Fibroblast of skin of left biceps (primary cell): ENCODE results near the gene C11orf21.

Source experiments
- DNase-seq, 2 experiments: peaks; one replicate each; pipeline ENCODE4 v3.0.0-alpha.2; 2013; ENCODE audit warnings: low read depth in 2 of 2

The C11orf21 gene

GRCh38 chr11:2308713-2309112 is 7.0 kb upstream of the C11orf21 start:
- no peak for DNase-seq

- DNase-seq: no peak
These were observed 6.0 kb upstream of the C11orf21 start for GRCh38 chr11:2307501-2308331.

- no peak for DNase-seq
These were observed 5.3 kb upstream of the C11orf21 start for GRCh38 chr11:2306877-2307500.

DNA sequence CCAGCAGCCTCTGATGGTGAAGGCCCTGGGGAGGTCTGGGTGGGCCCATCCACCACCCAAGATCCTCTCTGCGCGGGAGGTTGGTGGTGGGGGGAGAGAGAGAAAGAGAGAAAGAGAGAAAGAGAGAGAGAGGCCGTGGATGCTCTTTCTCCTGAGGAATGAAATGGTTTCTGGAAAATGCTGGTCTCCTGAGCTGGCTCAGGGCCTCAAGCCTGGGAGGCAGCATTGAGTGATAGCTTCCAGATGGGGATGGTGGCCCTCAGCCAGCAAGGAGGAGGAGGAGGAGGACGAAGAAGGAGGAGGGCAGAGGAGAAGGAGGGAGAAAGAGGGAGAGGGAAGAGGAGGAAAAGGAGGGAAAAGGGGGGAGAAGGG is 4.7 kb upstream of the C11orf21 start:
- peak; percentile 92 to 93 for DNase-seq

- DNase-seq: peak; percentile 25 to 33
These were observed 4.2 kb upstream of the C11orf21 start for GRCh38 chr11:2305788-2306451.

- DNase-seq: peak in 1 of 2 experiments; percentile 22
These were observed 3.5 kb upstream of the C11orf21 start for GRCh38 chr11:2305140-2305778.

DNA sequence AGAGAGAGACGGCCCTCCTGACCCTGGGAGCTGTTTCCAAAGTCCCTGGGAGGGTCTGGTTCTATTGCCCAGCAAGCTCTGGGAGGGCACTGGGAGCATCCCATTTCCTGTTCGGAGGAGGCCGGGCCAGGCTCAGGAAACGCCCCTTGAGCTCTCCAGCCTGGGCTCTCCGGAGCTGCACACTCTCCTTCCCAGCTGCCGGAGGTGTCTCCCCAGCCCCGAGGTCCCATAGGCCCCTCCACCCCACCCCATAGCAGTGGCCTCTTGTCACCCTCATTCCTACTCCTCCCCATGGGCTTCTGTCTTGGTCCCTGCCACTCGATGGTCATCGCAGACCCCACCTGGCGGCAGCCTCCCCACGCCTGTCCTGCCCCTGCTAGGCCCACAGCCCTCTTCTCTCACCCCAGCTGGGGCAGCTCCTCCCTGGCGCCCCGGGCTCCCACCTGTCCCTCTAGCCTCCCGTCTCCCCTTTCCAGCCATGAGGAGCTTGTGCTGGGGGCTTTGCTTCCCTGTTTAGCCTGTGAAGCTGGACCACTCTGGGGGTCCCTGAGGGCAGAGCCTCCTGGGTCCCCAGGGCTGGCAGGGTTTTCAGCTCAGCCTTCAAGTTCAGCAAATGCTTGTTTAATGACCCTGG is 2.9 kb upstream of the C11orf21 start:
- DNase-seq: no peak

- DNase-seq: no peak
These were observed 2.1 kb upstream of the C11orf21 start for GRCh38 chr11:2303627-2304505.

GRCh38 chr11:2302896-2303626 is 1.3 kb upstream of the C11orf21 start:
- no peak for DNase-seq

- no peak for DNase-seq
These were observed 683 bp upstream of the C11orf21 start for GRCh38 chr11:2302306-2302895.

DNA sequence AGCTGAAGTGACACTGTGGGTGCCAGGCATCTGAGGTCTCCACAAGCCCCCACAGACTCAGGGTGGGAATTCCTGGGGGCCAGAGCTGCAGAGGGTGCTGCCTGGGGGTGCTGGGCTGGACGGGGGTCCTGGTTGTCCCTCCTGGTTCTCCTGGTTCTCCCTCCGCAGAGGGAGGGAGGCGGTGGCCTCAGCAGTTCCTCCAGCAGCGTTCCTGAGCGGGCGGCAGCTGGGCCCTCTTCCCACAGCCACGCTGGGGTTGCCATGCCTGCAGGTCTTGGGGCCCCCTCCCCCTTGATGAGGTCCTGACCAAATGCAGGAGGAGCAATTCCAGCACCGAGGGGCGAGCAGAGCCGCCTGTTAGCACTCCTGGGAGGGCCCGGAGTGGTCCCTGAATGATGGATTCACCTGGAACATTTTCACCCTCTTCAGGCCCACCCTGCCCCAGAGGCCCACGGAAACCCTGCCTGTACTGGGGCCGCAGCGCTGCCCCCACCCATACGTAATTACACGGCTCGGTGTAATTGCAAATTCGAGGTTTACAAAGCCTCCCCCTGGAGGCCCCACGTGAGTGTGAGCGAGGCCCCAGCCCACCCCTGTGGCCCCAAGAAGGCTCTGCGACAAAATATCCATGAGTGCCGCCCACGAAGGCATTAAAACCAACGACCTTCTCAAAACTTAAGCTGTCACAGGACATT is 635 bp downstream of the C11orf21 start:
- DNase-seq: no peak

- no peak for DNase-seq
These were observed 1.3 kb downstream of the C11orf21 start for GRCh38 chr11:2300290-2300935.

GRCh38 chr11:2299773-2300172 is 1.9 kb downstream of the C11orf21 start:
- DNase-seq: no peak

DNA sequence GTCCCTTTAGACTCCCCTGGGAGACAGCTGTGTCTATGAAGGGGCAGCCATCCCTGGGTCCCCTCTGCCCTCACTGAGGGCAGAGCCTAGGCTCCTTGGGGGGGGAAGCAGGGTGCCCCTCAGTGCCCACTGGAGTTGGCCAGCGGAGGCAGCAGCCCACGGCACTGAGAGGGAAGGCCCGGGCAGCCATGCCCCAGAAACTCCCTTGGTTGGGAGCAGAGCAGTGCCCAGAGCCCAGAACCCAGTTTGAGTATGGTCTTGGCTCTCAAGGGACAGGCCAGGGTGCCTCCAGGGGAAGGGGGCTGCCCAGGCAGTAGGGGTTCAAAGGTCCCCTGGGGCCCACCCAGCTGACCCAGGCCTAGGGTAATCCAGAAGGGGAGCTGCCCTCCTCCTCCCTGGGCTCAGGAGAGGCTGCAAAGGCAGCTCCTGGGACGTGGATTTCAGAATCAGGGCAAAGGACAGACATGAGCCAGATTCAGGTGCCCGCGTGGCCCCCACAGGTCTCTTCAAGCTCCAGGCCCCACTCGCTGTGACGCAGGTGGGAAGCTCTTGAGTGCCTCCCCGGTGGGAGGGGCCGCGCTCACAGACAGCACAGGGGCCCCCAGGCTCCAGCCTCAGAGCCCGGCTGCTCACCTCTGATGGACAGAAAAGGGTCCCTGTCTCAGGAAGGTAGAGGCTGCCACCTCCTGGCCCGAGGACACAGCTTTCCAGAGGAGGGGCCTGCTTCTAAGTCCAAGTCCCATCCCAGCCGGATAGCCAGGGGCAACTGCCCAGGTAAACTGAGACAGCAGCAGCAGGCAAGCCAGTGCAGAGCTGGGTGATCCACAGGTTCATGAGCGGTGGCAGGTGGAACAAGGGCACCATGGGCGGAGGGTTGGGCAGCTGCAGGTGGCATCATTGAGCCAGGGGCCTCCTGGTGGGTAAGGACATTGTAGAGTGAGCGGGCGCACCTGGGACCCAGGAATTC is 2.6 kb downstream of the C11orf21 start:
- DNase-seq: no peak

DNA sequence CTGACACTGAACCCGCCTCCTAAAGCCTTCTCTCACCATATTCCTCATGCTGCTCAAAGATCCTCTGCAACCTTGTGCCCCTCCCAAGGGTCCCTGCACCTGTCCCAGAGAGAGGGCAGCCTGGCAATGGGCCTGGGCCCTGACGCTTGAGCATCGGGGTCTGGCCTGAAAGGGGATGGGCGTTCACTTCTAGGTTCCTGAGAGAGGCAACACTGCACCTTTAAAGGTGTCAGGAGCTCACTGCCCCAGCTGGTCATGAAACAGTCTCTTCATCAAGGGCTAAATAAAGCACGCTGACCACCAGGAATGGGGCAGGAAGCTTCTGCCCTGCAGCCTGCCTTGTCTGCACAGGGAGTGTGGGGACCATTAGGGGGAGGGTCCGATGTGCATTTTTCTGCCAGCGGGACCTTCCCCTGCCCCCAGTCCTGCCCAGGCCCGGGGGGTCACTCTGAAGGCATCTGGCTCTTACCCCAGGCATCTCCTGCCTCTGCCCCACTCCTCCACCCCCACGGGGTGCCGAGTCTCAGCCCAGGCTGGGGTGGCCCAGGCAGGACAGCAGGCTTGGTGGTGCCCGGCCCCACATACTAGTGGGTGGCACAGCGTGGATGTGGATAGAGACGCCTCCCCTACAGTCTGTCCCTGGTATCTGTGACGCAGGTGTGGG is 3.5 kb downstream of the C11orf21 start:
- DNase-seq: no peak

GRCh38 chr11:2297623-2298030 is 4.1 kb downstream of the C11orf21 start:
- no peak for DNase-seq
